ENCODE results near the gene FCRL4.
A peak's percentile ranks its signal among the peaks of the same experiment; 100 is the strongest.

FCRL4 gene

GRCh38 chr1:157597959-157598667 is at the start of gene FCRL4:
TSS of gene FCRL4 (minus strand) at chr1:157598085. CDS start at chr1:157597944, 141 bp downstream.
- no peak for DNase-seq (ENCODE audit: low read depth)
- no peak within 1 kb of the TSS for H3K4me3 ChIP-seq (ENCODE audit: low read length)
- TF ChIP-seq CTCF (IDR thresholded peaks at IDR 0.05; ENCODE audit: insufficient read depth, low read depth, low read length, missing control alignments): no peak

- no peak for TF ChIP-seq CTCF (IDR thresholded peaks at IDR 0.05; ENCODE audit: insufficient read depth, low read depth, low read length, missing control alignments)
- no peak for DNase-seq (ENCODE audit: low read depth)
- no peak overlapping the region for H3K4me3 ChIP-seq (ENCODE audit: low read length)
These were observed 48.3 kb upstream of the FCRL4 start for GRCh38 chr1:157646144-157646543.

GRCh38 chr1:157641177-157641576 is 43.3 kb upstream of the FCRL4 start:
- no peak for TF ChIP-seq CTCF (IDR thresholded peaks at IDR 0.05; ENCODE audit: insufficient read depth, low read depth, low read length, missing control alignments)
- no peak for DNase-seq (ENCODE audit: low read depth)
- no peak overlapping the region for H3K4me3 ChIP-seq (ENCODE audit: low read length)

- no peak for DNase-seq (ENCODE audit: low read depth)
- H3K4me3 ChIP-seq (ENCODE audit: low read length): no peak overlapping the region
- no peak for TF ChIP-seq CTCF (IDR thresholded peaks at IDR 0.05; ENCODE audit: insufficient read depth, low read depth, low read length, missing control alignments)
These were observed 41.9 kb upstream of the FCRL4 start for GRCh38 chr1:157639800-157640199.

- DNase-seq (ENCODE audit: low read depth): no peak
- H3K4me3 ChIP-seq (ENCODE audit: low read length): no peak overlapping the region
- no peak for TF ChIP-seq CTCF (IDR thresholded peaks at IDR 0.05; ENCODE audit: insufficient read depth, low read depth, low read length, missing control alignments)
These were observed 30.9 kb upstream of the FCRL4 start for GRCh38 chr1:157628773-157629172.

GRCh38 chr1:157626099-157626498 is 28.2 kb upstream of the FCRL4 start:
- DNase-seq (ENCODE audit: low read depth): peak; percentile 32
- peak; percentile 13 for TF ChIP-seq CTCF (IDR thresholded peaks at IDR 0.05; ENCODE audit: insufficient read depth, low read depth, low read length, missing control alignments)

GRCh38 chr1:157624471-157624870 is 26.6 kb upstream of the FCRL4 start:
- DNase-seq (ENCODE audit: low read depth): no peak
- TF ChIP-seq CTCF (IDR thresholded peaks at IDR 0.05; ENCODE audit: insufficient read depth, low read depth, low read length, missing control alignments): no peak
- H3K4me3 ChIP-seq (ENCODE audit: low read length): no peak overlapping the region

More at GRCh38 chr1:157626099-157626498, 28.2 kb upstream of the FCRL4 start:
- H3K4me3 ChIP-seq (ENCODE audit: low read length): no peak overlapping the region

All from epithelial cell of esophagus (primary cell).